ENCODE data around the gene TTC38.

Gene TTC38

DNA sequence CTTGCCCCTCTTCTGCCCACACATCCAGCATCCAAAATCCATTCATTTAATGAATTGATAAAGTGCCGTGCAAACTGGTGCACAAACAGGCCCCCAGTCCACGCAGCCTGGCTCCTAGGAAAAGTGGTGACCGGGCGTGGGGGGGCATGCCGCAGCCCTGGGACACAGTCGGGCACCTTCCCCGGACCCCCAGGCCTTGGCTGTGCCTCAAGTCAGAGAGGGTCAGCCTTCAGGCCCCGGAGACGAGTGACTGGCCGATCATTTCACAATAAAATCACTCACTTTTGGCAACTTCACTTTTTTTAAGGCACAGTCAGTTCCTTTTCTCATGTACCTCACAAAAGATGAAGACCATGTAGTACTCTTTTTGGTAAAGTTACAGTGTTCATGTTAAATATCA lies 25.7 kb upstream of the TTC38 start:
- POLR2A ChIA-PET = no interaction called here
- DNase-seq (ENCODE audit: extremely low spot score) = no peak
- CTCF ChIA-PET = interaction anchor here (1.3 to 1.8 kb wide), 2 partner anchors 15 to 125 kb away, joined by 4 read pairs; no protein-coding TSS in a partner anchor
- TF ChIP-seq CTCF (IDR thresholded peaks at IDR 0.05; ENCODE audit: control extremely low read depth, extremely low read depth, low read depth, missing control alignments) = no peak

DNA sequence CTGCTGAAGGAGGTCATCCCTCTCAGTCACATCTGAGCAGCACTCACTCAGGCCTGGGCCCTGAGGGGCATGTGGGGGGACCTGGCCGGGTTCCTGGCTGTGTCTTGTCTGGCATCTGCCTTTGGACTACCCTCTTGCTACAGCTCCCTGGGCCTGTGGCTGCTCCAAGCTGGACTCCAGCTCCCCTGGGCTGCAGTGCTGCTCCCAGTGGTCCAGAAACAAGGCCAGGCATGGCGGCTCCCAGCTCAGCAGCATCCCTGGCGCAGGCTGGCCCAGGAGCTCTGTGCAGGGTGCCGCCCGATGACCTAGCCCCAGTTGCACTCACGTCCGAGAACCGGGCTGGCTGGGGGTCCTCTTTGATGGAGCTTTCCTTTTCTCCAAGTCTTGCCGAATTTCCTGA lies 23.0 kb upstream of the TTC38 start:
- no peak for DNase-seq (ENCODE audit: extremely low spot score)
- no peak for TF ChIP-seq CTCF (IDR thresholded peaks at IDR 0.05; ENCODE audit: control extremely low read depth, extremely low read depth, low read depth, missing control alignments)
- ChIA-PET POLR2A (no interaction called here), CTCF (interaction anchor here (2.0 kb wide), 1 partner anchor 122 kb away, joined by 5 read pairs; no protein-coding TSS in a partner anchor)

- ChIA-PET CTCF (interaction anchor here (2.0 kb wide), 1 partner anchor 123 kb away, joined by 5 read pairs; no protein-coding TSS in a partner anchor), POLR2A (no interaction called here)
- TF ChIP-seq CTCF (IDR thresholded peaks at IDR 0.05; ENCODE audit: control extremely low read depth, extremely low read depth, low read depth, missing control alignments) = no peak
- no peak for DNase-seq (ENCODE audit: extremely low spot score)
These were observed 22.3 kb upstream of the TTC38 start for GRCh38 chr22:46245511-46245910.

GRCh38 chr22:46246178-46246577 lies 21.6 kb upstream of the TTC38 start:
- no peak for DNase-seq (ENCODE audit: extremely low spot score)
- CTCF ChIA-PET = interaction anchor here (1.2 kb wide), 1 partner anchor 11 kb away, joined by 3 read pairs; no protein-coding TSS in a partner anchor
- no peak for TF ChIP-seq CTCF (IDR thresholded peaks at IDR 0.05; ENCODE audit: control extremely low read depth, extremely low read depth, low read depth, missing control alignments)
- POLR2A ChIA-PET = no interaction called here

GRCh38 chr22:46247443-46247975 lies 20.3 kb upstream of the TTC38 start:
- CTCF ChIA-PET = interaction anchor here (1.0 to 1.5 kb wide), 3 partner anchors 13 to 242 kb away, joined by 3 to 4 read pairs (median 3); no protein-coding TSS in a partner anchor
- no peak for TF ChIP-seq CTCF (IDR thresholded peaks at IDR 0.05; ENCODE audit: control extremely low read depth, extremely low read depth, low read depth, missing control alignments)
- POLR2A ChIA-PET = no interaction called here
- no peak for DNase-seq (ENCODE audit: extremely low spot score)

DNA sequence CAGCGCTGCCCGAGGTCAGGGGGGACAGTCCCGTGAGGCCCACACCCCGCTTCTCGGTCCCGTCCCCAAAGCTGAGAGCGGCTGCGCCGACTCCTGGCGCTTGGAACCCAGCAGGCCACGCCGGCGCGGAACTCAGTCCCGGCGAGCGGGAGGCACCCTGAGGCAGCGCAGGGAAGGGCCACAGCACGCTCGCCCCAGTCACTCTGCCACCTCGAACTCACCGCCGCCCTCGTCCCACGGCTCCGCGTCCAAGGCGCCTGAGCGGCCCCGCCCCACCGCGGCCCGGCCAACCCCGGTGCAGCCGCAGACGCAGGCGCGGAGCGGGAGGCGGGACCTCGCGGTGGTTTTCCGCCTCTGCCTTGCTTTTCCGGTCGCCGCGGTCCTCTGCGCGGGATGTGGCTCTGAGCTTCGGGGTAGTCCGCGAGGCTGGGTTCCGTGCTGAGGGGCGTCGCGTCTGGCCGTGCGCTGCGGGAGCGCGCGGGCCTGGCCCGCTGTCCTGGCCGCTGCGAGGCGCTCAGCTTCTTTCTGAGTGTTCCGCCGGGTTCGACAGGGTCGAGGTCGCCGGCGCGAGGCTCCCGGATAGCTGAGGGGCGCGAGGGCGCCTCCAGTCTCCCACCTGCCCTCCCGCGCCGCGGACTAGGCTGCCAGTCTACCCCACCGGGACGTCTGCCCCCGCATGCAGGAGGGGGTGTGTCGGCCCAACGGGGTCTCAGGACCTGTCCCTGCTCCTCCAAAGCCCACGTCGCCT lies 17.6 kb upstream of the TTC38 start, which contains the start of gene CDPF1:
Gene CDPF1, minus strand, starts transcription at position 259 of the 748 bp plus-strand sequence. CDS start 2,009 bp downstream, outside the sequence.
- CTCF ChIA-PET = interaction anchor here (1.0 to 1.2 kb wide), 3 partner anchors 10 to 66 kb away, joined by 3 to 4 read pairs (median 3); no protein-coding TSS in a partner anchor
- peak; percentile 96 for DNase-seq (ENCODE audit: extremely low spot score)
- TF ChIP-seq CTCF (IDR thresholded peaks at IDR 0.05; ENCODE audit: control extremely low read depth, extremely low read depth, low read depth, missing control alignments) = no peak
- POLR2A ChIA-PET = interaction anchor here (1.1 kb wide), 1 partner anchor 17 kb away, joined by 3 read pairs; no protein-coding TSS in a partner anchor

Measured in GM10248 (cell line).